Measurements from ENCODE around the gene GALNTL6.

GRCh38 chr4:172287117-172287516 is 473.9 kb downstream of the GALNTL6 start:
- TF ChIP-seq CTCF (conservative IDR thresholded peaks at IDR 0.05) (no peak), EZH2 (IDR thresholded peaks at IDR 0.05; ENCODE audit: low read depth) (no peak)
